Stimulated activated CD4-positive, alpha-beta T cell treated with anti-CD3 and anti-CD28 coated beads, Interleukin-4, amount 100 ng/mL, for 1 hour (primary cell): Measurements from ENCODE around the gene RABGAP1L.
"Not testable (repeated sequence)": the region's sequence is repeated elsewhere in the genome, so short reads cannot be mapped to it uniquely, and the experiment has no call there.

Source experiments
- DNase-seq: peaks from one replicate; pipeline ENCODE4 v3.0.0-alpha.2; 2020

RABGAP1L gene

GRCh38 chr1:174689524-174689923 lies 530.2 kb downstream of the RABGAP1L start:
- DNase-seq, result no peak

GRCh38 chr1:174690266-174690665 lies 530.9 kb downstream of the RABGAP1L start:
- no peak for DNase-seq

GRCh38 chr1:174692313-174692712 lies 533.0 kb downstream of the RABGAP1L start:
- DNase-seq, result no peak

GRCh38 chr1:174693085-174693484 lies 533.8 kb downstream of the RABGAP1L start:
- DNase-seq, result no peak

- DNase-seq, result not testable (repeated sequence)
Measured at GRCh38 chr1:174693539-174693938, 534.2 kb downstream of the RABGAP1L start.

GRCh38 chr1:174696026-174696821 lies 536.9 kb downstream of the RABGAP1L start:
- no peak for DNase-seq

- DNase-seq, result no peak
Measured at GRCh38 chr1:174700314-174700713, 541.0 kb downstream of the RABGAP1L start.

GRCh38 chr1:174700775-174701174 lies 541.5 kb downstream of the RABGAP1L start:
- no peak for DNase-seq

GRCh38 chr1:174701565-174701964 lies 542.2 kb downstream of the RABGAP1L start:
- no peak for DNase-seq

GRCh38 chr1:174702011-174702410 lies 542.7 kb downstream of the RABGAP1L start:
- DNase-seq, result no peak

- no peak for DNase-seq
Measured at GRCh38 chr1:174703309-174703708, 544.0 kb downstream of the RABGAP1L start.

GRCh38 chr1:174704300-174704699 lies 545.0 kb downstream of the RABGAP1L start:
- no peak for DNase-seq

- DNase-seq, result no peak
Measured at GRCh38 chr1:174710868-174711845, 551.8 kb downstream of the RABGAP1L start.

GRCh38 chr1:174711848-174712247 lies 552.5 kb downstream of the RABGAP1L start:
- DNase-seq, result not testable (repeated sequence)

GRCh38 chr1:174712541-174712940 lies 553.2 kb downstream of the RABGAP1L start:
- DNase-seq, result no peak

- no peak for DNase-seq
Measured at GRCh38 chr1:174713796-174714195, 554.5 kb downstream of the RABGAP1L start.

GRCh38 chr1:174719194-174719593 lies 559.9 kb downstream of the RABGAP1L start:
- DNase-seq, result no peak

GRCh38 chr1:174720618-174721017 lies 561.3 kb downstream of the RABGAP1L start:
- DNase-seq, result no peak

GRCh38 chr1:174721246-174721645 lies 561.9 kb downstream of the RABGAP1L start:
- no peak for DNase-seq

- DNase-seq, result no peak
Measured at GRCh38 chr1:174723816-174724215, 564.5 kb downstream of the RABGAP1L start.

GRCh38 chr1:174724219-174724618 lies 564.9 kb downstream of the RABGAP1L start:
- no peak for DNase-seq

GRCh38 chr1:174726167-174726879 lies 567.0 kb downstream of the RABGAP1L start:
- no peak for DNase-seq
